ENCODE results near the gene CLHC1.

GRCh38 chr2:55158111-55158814 lies 73.8 kb downstream of the CLHC1 start:
- no peak for TF ChIP-seq CTCF (conservative IDR thresholded peaks at IDR 0.05 in 1 of 2, IDR thresholded peaks at IDR 0.05 in 1 of 2; ENCODE audit: extremely low read depth in 1 of 2, insufficient read depth in 1 of 2, low read depth in 1 of 2, low read length in 2 of 2)
- no peak for TF ChIP-seq EZH2 (IDR thresholded peaks at IDR 0.05; ENCODE audit: borderline replicate concordance, low read length)
